C4-2B (cell line): ENCODE results near the gene REV3L.

ENCODE experiments used
- H3K27ac ChIP-seq: fragments of 450-650 bp; 2 replicates; pipeline ENCODE4 v1.5.1; 2017
- ZFX ChIP-seq: fragments of 450-650 bp; IDR thresholded peaks from 2 replicates; pipeline ENCODE4 v1.6.1; 2017
- TF ChIP-seq, protein P1 (sequence below): fragments of 450-650 bp; conservative IDR thresholded peaks from 2 replicates; pipeline ENCODE4 v1.5.1; 2017; ENCODE audit warnings: mild to moderate bottlenecking

The REV3L gene

DNA sequence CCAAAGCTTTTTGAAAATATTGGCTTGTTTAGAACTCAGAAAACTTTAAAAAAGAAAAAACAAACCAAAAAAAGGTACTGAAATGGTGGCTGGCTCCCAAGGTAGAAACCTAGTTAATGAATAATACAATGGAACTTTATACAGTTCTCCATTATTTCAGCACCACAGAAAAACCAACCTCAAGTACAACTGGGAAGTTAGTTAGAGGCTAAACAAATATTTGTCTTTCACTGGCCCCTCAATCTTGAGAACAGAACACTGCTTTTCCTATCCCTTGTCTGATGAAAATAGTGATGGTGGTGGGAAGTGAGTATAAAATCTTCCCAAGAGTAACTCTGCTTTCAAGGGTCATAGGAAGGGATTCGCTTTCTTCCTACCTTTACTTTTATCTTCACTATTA, 126.5 kb downstream of the REV3L start:
- no peak for TF ChIP-seq ZFX
- TF ChIP-seq, protein P1, sequence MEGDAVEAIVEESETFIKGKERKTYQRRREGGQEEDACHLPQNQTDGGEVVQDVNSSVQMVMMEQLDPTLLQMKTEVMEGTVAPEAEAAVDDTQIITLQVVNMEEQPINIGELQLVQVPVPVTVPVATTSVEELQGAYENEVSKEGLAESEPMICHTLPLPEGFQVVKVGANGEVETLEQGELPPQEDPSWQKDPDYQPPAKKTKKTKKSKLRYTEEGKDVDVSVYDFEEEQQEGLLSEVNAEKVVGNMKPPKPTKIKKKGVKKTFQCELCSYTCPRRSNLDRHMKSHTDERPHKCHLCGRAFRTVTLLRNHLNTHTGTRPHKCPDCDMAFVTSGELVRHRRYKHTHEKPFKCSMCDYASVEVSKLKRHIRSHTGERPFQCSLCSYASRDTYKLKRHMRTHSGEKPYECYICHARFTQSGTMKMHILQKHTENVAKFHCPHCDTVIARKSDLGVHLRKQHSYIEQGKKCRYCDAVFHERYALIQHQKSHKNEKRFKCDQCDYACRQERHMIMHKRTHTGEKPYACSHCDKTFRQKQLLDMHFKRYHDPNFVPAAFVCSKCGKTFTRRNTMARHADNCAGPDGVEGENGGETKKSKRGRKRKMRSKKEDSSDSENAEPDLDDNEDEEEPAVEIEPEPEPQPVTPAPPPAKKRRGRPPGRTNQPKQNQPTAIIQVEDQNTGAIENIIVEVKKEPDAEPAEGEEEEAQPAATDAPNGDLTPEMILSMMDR = no peak
- no peak overlapping the region for H3K27ac ChIP-seq

DNA sequence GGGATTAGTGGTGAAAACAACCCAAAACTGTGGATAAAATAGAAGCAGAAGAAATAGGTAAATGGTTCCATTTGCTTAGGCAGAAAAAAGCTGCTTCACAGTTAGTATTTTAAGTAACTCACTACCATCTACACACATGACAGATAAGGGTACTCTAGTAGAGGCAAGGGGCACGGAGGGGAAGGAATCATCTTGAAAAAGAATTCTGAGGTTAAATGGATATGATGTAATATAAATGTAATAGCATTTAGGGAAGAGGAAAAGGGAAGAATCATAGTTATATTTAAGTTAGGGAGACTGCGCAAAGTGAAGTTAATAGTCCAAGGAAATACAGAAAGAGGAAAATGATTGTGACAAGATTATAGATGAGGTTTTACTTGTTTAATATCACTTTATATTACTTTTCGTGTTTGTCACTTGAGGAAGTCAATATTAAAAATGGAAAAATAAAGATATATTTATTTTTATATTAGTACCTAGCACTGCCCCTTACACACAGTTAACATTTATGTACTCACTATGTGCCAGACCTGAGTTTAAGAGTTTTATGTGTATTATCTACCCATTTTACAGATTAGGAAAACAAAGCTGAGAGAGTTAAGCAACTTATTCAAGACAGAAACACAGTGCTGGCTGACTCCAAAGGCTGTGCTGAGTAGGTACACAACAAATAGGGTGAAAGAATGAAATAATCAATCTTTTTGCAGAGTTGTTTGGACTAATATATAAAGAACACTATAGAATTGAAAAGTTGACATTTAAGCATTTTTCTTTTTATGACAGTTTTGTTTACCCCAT, 128.1 kb downstream of the REV3L start:
- no peak for TF ChIP-seq ZFX
- TF ChIP-seq, protein P1 = no peak
- no peak overlapping the region for H3K27ac ChIP-seq

DNA sequence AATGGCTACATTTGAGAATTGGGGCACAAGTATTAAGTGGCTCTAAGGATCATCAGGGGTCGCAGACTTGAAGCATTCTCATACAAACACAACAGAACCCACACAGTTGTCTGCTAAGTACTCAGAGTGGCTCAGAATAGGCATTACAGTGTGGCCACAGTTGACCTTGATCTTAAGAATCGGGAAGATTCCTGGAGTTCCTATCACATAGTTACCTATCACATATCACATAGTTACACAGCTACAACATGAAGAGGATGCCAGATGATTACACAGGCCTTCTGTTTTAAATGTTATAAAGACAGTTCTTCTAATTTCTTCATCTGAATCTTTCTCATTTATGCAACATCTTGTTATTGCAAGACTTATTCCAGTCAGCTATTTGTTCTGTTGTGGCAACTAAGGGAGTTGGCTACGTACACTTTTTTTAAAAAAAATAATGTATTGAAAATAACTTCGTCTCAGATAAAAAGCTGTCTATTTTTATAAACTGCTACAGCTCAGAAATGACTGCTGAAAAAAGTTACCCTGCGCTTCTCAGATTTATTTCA, 129.0 kb downstream of the REV3L start:
- H3K27ac ChIP-seq = no peak overlapping the region
- TF ChIP-seq ZFX = no peak
- TF ChIP-seq, protein P1 = no peak

DNA sequence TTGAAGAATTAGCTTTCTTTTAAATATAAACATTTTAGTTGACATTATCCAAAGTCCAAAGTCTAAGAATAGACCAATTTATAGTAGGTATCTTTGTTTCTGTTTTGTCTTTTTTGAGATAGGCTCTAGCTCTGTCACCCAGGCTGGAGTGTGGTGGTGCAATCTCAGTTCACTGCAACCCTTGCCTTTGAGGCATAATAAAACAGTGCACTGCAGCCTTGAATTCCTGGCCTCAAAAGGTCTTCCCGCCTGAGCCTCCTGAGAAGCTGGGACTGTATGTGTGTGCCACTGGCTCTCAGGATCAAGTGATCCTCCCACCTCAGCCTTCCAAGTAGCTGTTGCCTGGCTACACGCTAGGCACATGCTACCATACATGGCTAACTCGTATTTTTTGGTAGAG, 135.4 kb downstream of the REV3L start:
- TF ChIP-seq ZFX = no peak
- TF ChIP-seq, protein P1 = no peak
- H3K27ac ChIP-seq = no peak overlapping the region

DNA sequence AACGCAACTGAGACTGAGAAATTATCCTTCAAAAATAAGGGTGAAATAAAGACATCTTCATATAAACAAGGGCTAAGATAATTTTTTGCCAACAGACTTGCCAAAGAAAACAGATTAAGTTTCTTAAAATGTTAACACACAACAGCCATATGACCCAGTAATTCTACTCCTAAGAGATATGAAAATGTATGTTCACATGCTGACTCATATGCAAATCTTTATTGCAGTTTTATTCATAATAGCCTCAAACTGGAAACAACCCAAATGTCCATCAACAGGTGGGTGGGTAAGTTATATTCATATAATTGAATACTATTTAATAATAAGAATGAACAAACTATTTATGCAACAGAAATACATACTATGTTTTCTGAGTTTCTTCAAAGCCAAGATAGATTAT, 140.1 kb downstream of the REV3L start:
- no peak overlapping the region for H3K27ac ChIP-seq
- no peak for TF ChIP-seq ZFX
- TF ChIP-seq, protein P1 = no peak

DNA sequence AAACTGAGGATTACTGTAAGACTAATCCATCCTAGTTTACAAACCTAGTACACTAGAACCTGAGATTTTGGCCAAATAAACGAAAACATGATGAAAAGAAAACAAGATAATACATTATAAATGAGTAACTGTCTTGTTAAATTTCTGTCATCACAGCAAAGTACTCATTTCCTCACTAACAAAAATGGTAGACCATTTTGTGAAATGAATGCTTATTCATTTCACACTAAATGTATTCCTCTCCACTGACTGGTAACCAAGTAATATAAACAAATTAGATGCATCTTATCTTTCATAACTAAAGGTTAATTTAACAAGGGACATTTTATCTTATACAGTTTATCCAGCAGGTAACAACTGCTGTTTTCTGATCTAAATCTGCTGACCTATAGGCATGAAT, 143.7 kb downstream of the REV3L start:
- TF ChIP-seq, protein P1 = no peak
- TF ChIP-seq ZFX = no peak
- H3K27ac ChIP-seq = no peak overlapping the region

DNA sequence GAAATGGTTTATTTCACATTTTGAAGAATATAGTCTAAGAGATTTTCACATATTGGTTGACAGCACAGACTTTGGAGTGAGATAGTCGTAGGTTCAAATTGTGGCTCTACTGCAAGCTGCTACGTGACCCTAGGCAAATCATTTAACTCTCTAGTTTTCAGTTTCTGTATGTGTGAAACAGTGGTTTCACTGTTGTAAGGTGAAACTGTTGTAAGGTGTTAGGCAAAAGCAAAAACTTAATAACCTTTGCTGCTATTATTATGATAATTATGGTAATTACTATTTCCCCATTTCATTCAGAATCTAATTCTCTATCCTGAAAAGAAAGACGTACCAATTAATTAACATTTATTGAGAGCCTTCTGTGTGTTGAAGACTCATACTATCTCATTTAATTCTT, 144.2 kb downstream of the REV3L start:
- TF ChIP-seq ZFX = no peak
- TF ChIP-seq, protein P1 = no peak
- no peak overlapping the region for H3K27ac ChIP-seq
